Stimulated activated CD4-positive, alpha-beta T cell treated with anti-CD3 and anti-CD28 coated beads, Interleukin-15, amount 100 ng/mL, for 1 hour (primary cell): ENCODE data around the gene PDCD4.

Experiments
- DNase-seq, 2 donors: peaks; one replicate each; pipeline ENCODE4 v3.0.0-alpha.2; 2020; ENCODE audit warnings: low read depth in 1 of 2, low spot score in 1 of 2

PDCD4 gene

GRCh38 chr10:110841767-110842267, 29.9 kb upstream of the PDCD4 start:
- no peak for DNase-seq

DNA sequence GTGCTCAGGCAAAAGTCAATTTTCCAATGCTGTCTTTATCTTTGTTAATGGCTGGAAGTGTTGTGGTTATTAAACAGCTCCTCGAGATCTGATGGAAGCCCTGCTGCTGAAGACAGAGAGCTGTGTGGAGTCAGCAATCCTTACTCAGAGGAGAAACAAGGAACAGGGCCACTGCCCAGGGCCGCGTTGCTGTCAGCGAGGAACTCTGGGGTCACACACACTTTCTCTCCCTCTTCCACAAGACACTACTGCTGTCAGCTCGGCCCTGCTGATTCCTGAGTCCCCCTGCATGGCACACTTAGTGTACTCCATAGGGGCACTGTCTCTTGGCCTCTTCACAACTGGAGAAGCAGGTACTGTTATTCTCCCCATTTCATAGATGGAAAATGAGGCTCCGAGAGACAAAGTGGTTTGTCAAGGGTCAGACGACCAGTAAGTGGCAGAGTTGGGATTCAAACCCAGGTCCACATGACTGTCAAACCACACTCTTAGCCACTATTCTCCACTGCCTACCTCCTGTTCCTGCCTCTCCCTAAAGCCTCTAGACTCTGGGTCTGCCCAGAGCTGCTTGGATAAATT, 29.3 kb upstream of the PDCD4 start:
- no peak for DNase-seq

GRCh38 chr10:110843031-110843430, 28.7 kb upstream of the PDCD4 start:
- no peak for DNase-seq

- DNase-seq, result no peak
These were observed 27.7 kb upstream of the PDCD4 start for GRCh38 chr10:110843796-110844616.

GRCh38 chr10:110844617-110844881, 27.2 kb upstream of the PDCD4 start:
- DNase-seq, result no peak

GRCh38 chr10:110845192-110845755, 26.5 kb upstream of the PDCD4 start:
- no peak for DNase-seq

DNA sequence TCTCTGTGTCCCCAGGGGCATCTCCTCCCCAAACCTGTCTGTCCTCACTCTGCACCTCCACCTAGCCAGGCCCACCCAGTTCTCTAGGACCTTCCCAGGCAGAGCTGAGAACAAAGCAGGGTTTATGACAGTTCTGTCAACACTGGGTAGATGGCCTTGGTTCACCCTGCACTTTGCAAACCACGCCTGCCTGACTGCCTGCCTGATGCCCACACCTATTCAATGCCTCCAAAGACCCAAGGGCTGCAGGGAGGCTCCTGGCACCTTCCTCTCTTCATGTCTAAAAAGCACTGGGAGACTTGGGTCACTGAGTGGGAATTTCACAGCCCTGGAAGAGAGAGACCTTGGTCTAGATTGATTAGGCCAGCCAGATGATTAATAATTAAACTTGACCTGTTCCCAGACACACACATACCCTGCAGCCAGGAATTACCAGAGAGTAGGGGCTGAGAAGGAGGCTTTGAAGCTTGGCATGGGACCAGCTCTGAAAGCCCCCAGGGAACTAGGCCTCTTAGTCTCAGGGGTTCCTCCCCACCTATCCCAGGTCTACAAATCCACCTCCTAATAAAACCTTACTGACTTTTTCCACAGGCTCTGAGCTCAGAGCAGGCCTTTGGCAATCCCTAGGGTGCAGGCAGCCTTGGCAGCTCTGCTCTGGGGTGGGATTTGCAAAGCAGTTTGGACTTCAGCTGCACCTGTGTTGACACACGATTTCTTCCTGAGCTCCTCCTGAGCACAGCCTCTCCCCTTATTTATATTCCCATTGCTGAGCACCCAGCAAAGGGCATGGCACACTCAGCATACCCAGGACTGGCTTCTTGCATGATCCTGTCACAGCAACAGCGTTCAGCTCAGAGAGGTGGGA, 25.7 kb upstream of the PDCD4 start:
- no peak for DNase-seq

GRCh38 chr10:110847374-110847773, 24.4 kb upstream of the PDCD4 start:
- DNase-seq, result no peak

GRCh38 chr10:110848106-110848505, 23.6 kb upstream of the PDCD4 start:
- DNase-seq, result no peak

DNA sequence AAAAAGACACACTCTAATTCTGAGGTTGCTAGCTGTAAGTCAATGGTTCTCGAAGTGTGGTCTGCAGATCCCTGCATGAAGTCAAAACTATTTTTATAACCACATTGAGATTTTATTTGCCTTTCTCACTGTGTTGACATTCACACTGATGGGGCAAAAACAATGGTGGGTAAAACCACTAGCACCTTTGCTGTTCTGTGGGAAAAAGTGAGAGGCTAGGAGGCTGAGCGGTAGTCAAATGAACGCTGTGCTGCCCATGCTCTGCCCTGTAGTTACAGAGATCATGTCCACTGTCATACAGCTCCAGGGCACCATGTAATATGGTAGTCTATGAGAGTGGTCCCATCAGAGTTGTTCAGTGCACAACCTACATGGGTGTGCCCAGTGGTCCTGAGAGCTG, 21.6 kb upstream of the PDCD4 start:
- no peak for DNase-seq

DNA sequence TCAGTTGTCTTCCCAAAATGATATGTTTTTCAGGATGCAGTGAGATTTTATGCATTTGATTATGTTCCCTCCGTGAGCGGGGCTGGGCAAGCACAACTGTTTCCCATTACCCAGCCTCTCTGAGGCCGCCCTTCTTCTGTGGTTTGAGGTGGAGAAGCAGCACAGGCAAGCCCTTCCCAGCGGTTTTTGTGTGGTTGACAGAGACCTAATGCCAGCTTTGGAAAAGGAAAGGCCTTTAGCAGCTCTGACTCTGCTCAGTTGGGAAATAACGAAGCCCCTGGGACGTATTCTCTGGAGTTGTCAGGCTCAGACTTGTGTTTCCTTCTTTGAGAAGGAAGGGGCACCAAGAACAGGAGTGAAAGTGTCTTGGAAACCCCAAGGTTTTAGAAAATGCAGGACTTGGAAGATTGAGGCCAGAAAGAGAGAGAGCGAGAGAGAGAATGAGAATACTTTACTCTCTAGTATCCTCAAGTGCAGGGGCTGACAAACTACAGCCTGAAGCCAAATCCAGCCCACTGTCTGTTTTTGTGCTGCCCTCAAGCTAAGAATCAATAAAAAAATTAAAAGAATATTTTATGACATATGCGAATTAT, 20.6 kb upstream of the PDCD4 start:
- DNase-seq, result no peak

DNA sequence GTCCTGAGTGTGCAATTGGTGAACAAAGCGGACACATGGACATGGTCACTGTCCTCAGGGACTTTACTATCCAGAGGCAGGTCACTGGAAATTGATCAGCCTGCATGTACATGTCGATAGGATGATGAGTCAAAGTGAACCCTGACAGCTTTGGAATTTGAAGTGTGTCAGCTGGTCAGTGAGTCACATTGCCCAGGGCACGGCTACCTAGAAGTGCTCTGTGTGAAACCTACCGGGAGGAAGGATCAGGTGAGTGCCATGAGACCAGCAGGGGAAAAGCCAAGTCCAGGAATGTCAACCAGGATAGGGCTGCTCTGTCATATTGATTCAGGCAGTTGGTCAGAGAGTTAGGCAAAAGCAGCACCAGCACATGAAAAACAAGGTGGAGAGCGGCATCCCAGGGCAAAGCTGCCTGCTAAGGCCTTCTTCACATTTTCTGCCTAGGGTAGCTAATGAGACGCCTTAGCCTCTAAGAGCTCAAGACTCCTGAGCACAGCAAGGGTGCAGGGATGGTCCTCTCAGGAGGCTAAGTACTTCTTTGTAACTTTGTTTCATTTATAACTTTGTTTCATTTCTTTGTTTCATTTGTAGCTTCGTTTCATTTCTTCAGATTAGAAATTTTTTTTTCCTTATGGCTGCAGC, 19.4 kb upstream of the PDCD4 start:
- no peak for DNase-seq

DNA sequence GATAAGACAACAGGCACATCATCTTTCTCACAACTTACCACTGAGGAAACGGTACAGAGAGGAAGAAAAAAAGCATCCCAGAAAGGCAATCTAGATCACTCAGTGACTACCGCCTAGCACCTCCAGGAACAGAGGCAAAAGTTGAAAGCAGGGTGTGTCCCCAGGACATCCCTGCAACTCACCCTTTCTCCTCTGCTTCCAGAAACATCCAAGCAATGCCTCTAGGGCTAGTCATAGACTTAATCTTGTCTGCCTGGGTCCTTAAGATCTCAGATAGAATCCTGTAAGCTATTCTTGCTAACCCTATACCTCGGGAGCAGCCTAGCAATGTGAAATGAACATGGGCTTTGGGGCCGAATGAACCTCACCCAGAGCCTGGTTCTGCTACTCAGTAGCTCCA, 18.8 kb upstream of the PDCD4 start:
- DNase-seq, result no peak

GRCh38 chr10:110853921-110854605, 17.7 kb upstream of the PDCD4 start:
- no peak for DNase-seq

DNA sequence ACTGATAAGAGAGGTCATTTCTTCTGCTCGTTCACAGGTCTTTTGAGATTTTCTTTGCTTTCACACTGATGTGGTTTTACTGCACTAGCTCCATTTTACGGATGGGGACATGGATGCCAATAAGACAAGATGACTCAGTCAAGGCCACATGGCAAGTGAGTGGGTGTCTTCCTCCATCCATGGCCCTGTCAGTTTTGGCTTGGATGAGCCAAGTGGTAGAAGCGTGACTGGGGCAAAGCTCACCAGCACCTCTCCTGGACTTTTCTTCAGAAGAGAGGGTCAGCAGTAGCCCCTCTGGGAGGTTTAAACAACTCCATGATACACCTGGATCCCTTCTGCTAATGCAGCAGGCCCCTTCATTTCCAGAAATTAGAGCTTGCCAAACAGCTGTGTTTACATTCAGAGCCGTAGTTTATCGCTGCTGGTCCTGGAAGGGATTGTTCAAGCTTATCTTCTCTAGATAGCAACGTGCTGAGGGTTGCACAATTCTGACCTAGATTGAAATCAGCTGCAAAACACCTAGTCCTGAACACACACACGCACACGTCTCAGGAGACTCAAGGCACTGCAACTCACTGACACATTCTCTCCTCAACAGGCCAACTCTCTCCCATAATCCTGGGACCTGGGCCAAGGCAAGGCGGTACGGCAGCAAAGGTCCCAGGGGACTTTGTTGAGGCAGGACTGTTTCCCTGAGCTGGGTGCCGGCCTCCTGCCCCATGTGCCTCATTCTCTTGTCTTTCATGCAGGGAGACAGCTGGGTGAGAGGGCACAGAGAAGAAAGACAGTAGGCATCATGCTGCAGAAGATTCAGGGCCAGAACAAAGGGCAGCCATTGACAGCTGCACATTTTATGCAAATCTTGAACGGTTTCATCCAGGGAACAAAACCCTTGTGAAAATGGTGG, 14.2 kb upstream of the PDCD4 start:
- no peak for DNase-seq

DNA sequence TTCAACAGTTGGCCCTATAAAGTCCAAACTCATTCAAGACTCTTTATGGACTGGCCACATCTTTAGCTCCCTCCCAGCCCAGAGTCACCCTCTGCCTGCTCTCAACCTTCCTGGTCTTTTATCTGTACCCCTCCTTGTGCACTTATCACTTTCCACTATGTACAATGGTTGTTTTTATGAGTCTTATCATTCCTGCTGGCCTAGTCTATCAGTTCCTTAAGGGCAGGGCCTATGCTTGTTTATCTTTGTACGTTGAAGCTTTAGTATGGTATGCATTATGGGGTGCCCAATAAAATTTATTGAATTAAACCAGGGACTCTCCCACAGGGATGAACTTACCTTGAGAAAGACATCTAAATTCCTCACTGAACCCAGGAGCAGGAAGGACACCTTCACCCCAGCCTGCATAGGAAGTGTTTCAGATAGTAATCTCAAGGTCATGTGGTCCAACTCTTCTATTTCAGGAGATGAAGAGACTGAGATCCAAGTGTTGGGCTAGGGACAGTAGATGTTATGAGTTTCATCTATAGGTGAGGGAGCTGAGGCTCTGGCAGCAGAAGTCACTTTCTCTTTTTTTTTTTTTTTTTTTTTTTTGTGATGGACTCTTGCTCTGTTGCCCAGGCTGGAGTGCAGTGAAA, 13.3 kb upstream of the PDCD4 start:
- no peak for DNase-seq

DNA sequence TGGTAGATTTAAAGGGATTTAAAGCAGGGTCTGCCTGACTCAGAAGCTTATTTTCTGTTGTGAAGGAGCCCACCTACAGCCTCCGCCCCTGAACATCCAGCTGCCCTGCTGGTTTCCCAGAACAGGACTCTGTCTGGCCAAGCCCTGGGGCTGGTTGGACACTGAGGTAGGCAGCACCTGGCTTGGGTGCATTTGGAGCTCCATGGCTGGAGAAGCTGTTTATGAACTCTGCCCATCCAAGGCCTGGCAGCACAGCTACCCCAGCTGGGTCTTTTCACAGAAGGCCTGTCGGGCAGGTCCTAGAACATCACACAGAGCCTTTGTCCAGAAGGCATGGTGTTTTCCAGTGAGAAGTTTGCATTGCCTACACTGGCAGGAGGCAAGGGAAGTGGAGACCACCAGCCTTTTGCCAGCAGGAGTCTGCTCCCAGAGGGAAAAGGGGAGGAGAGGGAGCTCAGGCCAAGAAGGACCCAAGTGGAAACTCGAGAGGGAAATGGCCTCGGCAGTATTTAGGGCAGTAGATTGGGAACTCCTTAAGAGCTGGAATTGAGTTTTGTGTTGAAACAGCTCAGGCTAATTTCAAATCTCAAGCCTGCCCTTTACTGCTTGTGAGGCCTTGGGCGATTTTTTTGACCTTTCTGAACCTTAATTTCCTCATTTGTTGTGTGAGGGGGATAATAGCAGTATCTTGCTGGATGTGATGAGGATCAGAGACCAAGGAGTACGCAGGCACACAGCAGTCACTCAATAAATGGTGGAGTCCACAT, 12.3 kb upstream of the PDCD4 start:
- no peak for DNase-seq

DNA sequence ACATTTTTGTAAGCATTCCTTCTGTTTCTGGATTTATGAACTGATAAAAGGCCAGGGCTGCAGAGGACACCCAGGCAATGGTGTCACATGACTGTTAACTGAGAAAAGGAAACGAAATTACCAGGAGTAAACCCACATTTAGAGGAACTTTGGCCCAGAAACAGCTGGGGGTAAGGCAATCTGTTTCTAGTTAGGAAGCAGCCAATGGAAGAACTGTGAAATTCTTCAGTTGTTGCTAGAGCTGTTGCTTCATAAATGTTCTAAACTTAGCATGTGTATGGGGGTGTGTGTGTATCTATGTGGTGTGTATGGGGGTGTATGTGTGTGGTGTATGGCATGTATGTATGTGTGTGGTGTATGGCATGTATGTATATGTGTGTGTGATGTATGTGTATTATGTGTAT, 11.8 kb upstream of the PDCD4 start:
- DNase-seq, result no peak
